Measurements from ENCODE around the gene ZNF337. TPM values are rescaled to one million over a fixed set of nuclear protein-coding genes. Genes with fewer than 3 reads are reported as not detected.

The ZNF337 gene
- total RNA-seq, 1 experiment from 2014 or later, result 6.9 TPM

GRCh38 chr20:25745100-25745499 lies 48.4 kb upstream of the ZNF337 start (continued):
- TF ChIP-seq, protein P1, sequence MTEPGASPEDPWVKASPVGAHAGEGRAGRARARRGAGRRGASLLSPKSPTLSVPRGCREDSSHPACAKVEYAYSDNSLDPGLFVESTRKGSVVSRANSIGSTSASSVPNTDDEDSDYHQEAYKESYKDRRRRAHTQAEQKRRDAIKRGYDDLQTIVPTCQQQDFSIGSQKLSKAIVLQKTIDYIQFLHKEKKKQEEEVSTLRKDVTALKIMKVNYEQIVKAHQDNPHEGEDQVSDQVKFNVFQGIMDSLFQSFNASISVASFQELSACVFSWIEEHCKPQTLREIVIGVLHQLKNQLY (CRISPR knock-in tag; IDR thresholded peaks at IDR 0.05), result no peak
- TF ChIP-seq FOXP1 (CRISPR knock-in tag; IDR thresholded peaks at IDR 0.05; ENCODE audit: borderline replicate concordance), result no peak
- TF ChIP-seq, protein P2, sequence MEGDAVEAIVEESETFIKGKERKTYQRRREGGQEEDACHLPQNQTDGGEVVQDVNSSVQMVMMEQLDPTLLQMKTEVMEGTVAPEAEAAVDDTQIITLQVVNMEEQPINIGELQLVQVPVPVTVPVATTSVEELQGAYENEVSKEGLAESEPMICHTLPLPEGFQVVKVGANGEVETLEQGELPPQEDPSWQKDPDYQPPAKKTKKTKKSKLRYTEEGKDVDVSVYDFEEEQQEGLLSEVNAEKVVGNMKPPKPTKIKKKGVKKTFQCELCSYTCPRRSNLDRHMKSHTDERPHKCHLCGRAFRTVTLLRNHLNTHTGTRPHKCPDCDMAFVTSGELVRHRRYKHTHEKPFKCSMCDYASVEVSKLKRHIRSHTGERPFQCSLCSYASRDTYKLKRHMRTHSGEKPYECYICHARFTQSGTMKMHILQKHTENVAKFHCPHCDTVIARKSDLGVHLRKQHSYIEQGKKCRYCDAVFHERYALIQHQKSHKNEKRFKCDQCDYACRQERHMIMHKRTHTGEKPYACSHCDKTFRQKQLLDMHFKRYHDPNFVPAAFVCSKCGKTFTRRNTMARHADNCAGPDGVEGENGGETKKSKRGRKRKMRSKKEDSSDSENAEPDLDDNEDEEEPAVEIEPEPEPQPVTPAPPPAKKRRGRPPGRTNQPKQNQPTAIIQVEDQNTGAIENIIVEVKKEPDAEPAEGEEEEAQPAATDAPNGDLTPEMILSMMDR (IDR thresholded peaks at IDR 0.05), result no peak
- no peak for TF ChIP-seq EMX1 (CRISPR knock-in tag; IDR thresholded peaks at IDR 0.05)
- no peak for TF ChIP-seq ZNF263 (CRISPR knock-in tag; IDR thresholded peaks at IDR 0.05; ENCODE audit: low read depth)
- TF ChIP-seq SP1 (CRISPR knock-in tag; conservative IDR thresholded peaks at IDR 0.05), result no peak
- no peak for TF ChIP-seq ATF6 (CRISPR knock-in tag; IDR thresholded peaks at IDR 0.05)
- TF ChIP-seq ZSCAN18 (CRISPR knock-in tag; IDR thresholded peaks at IDR 0.05), result no peak
- TF ChIP-seq, protein P3, sequence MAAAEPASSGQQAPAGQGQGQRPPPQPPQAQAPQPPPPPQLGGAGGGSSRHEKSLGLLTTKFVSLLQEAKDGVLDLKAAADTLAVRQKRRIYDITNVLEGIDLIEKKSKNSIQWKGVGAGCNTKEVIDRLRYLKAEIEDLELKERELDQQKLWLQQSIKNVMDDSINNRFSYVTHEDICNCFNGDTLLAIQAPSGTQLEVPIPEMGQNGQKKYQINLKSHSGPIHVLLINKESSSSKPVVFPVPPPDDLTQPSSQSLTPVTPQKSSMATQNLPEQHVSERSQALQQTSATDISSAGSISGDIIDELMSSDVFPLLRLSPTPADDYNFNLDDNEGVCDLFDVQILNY (CRISPR knock-in tag; IDR thresholded peaks at IDR 0.05), result no peak

DNA sequence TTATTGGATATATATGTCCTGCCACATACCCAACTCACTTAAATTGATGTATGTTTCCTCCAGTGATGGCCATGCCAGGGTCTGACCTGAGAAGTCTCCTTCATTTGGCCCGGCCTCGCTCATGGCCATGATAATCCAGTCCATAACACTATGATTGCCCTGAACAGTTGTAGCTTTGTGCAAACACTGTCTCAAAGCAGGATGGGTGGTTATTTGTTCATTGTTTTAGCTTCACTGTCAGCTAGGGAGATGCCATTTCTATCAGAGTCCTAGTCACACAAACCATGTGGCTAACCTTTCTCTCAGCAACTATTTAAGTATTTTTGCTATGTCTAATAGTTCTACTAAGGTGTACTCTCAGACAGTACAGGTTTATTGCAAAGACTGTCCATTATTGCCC lies 47.6 kb upstream of the ZNF337 start:
- POLR2A ChIA-PET, result no interaction called here
- Mint-ChIP-seq H3K4me3 (no peak overlapping the region), H3K4me1 (no peaks in the 10 kb centered on the region)

DNA sequence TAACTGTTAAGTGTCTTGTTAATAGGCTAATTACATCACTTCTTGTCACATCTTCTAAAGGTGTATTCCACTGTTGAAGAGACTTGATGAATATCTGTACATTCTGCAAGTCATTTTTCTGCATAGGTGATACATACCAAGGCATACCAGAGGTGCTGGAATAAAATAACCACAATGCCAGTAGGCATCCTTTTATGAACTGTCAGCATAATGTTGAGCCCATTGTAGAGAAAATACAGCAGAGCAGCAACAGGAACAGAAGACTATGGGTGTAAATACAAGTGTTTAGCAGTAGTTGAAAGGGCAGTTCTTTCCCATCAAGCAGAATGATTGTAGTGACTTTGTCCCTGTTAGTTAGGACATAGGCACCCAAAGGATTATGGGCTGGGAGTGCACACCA lies 44.4 kb upstream of the ZNF337 start:
- Mint-ChIP-seq H3K9me3 (no peaks in the 10 kb centered on the region), H3K4me1 (no peaks in the 10 kb centered on the region), H3K27me3 (ENCODE audit: low read depth) (no peaks in the 10 kb centered on the region), H3K36me3 (no peaks in the 10 kb centered on the region), H3K27ac (no peak overlapping the region), H3K4me3 (no peak overlapping the region)
- ATAC-seq (no peak), DNase-seq (ENCODE audit: low spot score) (no peak)
- ChIA-PET POLR2A (no interaction called here), CTCF (no interaction called here)
- no peak for TF ChIP-seq JUN (CRISPR knock-in tag; IDR thresholded peaks at IDR 0.05)
- no peak for TF ChIP-seq EMX1 (CRISPR knock-in tag; IDR thresholded peaks at IDR 0.05)
- TF ChIP-seq GABPB1 (CRISPR knock-in tag; IDR thresholded peaks at IDR 0.05), result no peak
- TF ChIP-seq, protein P4, sequence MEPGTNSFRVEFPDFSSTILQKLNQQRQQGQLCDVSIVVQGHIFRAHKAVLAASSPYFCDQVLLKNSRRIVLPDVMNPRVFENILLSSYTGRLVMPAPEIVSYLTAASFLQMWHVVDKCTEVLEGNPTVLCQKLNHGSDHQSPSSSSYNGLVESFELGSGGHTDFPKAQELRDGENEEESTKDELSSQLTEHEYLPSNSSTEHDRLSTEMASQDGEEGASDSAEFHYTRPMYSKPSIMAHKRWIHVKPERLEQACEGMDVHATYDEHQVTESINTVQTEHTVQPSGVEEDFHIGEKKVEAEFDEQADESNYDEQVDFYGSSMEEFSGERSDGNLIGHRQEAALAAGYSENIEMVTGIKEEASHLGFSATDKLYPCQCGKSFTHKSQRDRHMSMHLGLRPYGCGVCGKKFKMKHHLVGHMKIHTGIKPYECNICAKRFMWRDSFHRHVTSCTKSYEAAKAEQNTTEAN (CRISPR knock-in tag; IDR thresholded peaks at IDR 0.05), result no peak
- TF ChIP-seq, protein P1 (CRISPR knock-in tag; IDR thresholded peaks at IDR 0.05), result no peak
- TF ChIP-seq, protein P5, sequence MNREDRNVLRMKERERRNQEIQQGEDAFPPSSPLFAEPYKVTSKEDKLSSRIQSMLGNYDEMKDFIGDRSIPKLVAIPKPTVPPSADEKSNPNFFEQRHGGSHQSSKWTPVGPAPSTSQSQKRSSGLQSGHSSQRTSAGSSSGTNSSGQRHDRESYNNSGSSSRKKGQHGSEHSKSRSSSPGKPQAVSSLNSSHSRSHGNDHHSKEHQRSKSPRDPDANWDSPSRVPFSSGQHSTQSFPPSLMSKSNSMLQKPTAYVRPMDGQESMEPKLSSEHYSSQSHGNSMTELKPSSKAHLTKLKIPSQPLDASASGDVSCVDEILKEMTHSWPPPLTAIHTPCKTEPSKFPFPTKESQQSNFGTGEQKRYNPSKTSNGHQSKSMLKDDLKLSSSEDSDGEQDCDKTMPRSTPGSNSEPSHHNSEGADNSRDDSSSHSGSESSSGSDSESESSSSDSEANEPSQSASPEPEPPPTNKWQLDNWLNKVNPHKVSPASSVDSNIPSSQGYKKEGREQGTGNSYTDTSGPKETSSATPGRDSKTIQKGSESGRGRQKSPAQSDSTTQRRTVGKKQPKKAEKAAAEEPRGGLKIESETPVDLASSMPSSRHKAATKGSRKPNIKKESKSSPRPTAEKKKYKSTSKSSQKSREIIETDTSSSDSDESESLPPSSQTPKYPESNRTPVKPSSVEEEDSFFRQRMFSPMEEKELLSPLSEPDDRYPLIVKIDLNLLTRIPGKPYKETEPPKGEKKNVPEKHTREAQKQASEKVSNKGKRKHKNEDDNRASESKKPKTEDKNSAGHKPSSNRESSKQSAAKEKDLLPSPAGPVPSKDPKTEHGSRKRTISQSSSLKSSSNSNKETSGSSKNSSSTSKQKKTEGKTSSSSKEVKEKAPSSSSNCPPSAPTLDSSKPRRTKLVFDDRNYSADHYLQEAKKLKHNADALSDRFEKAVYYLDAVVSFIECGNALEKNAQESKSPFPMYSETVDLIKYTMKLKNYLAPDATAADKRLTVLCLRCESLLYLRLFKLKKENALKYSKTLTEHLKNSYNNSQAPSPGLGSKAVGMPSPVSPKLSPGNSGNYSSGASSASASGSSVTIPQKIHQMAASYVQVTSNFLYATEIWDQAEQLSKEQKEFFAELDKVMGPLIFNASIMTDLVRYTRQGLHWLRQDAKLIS (CRISPR knock-in tag; IDR thresholded peaks at IDR 0.05; ENCODE audit: borderline replicate concordance), result no peak

More for the DNA sequence above, 47.6 kb upstream of the ZNF337 start:
- no peak for ATAC-seq
- no peak for TF ChIP-seq GABPB1 (CRISPR knock-in tag; IDR thresholded peaks at IDR 0.05)
- no peak for TF ChIP-seq FOXK1 (CRISPR knock-in tag; IDR thresholded peaks at IDR 0.05)
- TF ChIP-seq OVOL2 (CRISPR knock-in tag; IDR thresholded peaks at IDR 0.05; ENCODE audit: borderline replicate concordance), result no peak
- no peak for TF ChIP-seq ESRRA (CRISPR knock-in tag; IDR thresholded peaks at IDR 0.05; ENCODE audit: borderline replicate concordance)
- TF ChIP-seq, protein P1 (CRISPR knock-in tag; IDR thresholded peaks at IDR 0.05), result no peak
- TF ChIP-seq NFATC4 (CRISPR knock-in tag; IDR thresholded peaks at IDR 0.05), result no peak
- TF ChIP-seq, protein P3 (CRISPR knock-in tag; IDR thresholded peaks at IDR 0.05), result no peak
- TF ChIP-seq, protein P6, sequence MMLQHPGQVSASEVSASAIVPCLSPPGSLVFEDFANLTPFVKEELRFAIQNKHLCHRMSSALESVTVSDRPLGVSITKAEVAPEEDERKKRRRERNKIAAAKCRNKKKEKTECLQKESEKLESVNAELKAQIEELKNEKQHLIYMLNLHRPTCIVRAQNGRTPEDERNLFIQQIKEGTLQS (CRISPR knock-in tag; conservative IDR thresholded peaks at IDR 0.05), result no peak
- H3K27ac Mint-ChIP-seq, result no peak overlapping the region
- CTCF ChIA-PET, result no interaction called here
- H3K27me3 Mint-ChIP-seq (ENCODE audit: low read depth), result no peaks in the 10 kb centered on the region
- H3K36me3 Mint-ChIP-seq, result no peaks in the 10 kb centered on the region
- H3K9me3 Mint-ChIP-seq, result no peaks in the 10 kb centered on the region
- DNase-seq (ENCODE audit: low spot score), result no peak

Data from WTC11 (cell line).